ENCODE results near the gene ZNF276. TPM values are rescaled to one million over a fixed set of nuclear protein-coding genes. Genes with fewer than 3 reads are reported as not detected.
A peak's percentile ranks its signal among the peaks of the same experiment; 100 is the strongest.

Gene ZNF276
- polyA plus RNA-seq, 1 of the 3 experiments (the other 2 are of a cell fraction), result 24.9 TPM

DNA sequence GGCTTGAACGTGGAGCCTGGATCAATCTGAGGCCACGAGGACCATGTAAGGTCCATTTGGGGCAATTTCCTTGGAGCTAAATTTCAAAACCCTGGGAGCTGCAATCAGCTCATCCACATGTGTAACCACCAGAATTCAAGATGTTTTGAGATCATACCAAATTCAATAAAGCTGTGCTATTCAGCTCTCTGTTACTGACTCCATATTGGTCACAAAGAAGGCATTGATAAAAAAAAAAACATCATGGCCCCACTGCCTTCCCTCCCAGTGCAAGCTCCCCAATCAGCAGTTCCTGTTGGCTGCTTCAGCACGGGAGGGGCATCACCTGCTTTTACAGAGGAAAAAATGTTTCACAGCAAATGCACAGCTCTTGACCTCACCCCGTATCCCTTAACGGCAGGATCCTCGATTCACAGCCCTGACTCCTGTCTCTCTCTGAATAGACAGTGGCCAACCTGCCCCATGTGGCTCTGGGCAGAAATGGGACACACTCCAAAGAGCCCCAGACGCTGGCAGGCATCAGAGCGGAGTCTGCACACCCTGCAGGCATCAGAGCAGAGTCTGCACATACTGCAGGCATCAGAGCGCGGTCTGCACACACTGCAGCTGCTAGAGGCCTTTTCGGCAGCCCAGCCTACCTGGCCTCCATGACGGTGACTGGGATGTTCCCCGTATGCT lies 58.0 kb downstream of the ZNF276 start:
- TF ChIP-seq, protein P1, sequence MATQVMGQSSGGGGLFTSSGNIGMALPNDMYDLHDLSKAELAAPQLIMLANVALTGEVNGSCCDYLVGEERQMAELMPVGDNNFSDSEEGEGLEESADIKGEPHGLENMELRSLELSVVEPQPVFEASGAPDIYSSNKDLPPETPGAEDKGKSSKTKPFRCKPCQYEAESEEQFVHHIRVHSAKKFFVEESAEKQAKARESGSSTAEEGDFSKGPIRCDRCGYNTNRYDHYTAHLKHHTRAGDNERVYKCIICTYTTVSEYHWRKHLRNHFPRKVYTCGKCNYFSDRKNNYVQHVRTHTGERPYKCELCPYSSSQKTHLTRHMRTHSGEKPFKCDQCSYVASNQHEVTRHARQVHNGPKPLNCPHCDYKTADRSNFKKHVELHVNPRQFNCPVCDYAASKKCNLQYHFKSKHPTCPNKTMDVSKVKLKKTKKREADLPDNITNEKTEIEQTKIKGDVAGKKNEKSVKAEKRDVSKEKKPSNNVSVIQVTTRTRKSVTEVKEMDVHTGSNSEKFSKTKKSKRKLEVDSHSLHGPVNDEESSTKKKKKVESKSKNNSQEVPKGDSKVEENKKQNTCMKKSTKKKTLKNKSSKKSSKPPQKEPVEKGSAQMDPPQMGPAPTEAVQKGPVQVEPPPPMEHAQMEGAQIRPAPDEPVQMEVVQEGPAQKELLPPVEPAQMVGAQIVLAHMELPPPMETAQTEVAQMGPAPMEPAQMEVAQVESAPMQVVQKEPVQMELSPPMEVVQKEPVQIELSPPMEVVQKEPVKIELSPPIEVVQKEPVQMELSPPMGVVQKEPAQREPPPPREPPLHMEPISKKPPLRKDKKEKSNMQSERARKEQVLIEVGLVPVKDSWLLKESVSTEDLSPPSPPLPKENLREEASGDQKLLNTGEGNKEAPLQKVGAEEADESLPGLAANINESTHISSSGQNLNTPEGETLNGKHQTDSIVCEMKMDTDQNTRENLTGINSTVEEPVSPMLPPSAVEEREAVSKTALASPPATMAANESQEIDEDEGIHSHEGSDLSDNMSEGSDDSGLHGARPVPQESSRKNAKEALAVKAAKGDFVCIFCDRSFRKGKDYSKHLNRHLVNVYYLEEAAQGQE (IDR thresholded peaks at IDR 0.05; ENCODE audit: low read depth, low read length), result no peak
- TF ChIP-seq YY1 (IDR thresholded peaks at IDR 0.05; ENCODE audit: low read depth) (no peak), MEF2A (IDR thresholded peaks at IDR 0.05; ENCODE audit: borderline replicate concordance, low read depth) (no peak), SIN3A (IDR thresholded peaks at IDR 0.05; ENCODE audit: borderline replicate concordance, low read depth, low read length) (no peak), EP300 (IDR thresholded peaks at IDR 0.05; ENCODE audit: borderline replicate concordance in 1 of 2, low read depth in 1 of 2, low read length in 1 of 2) (no peak), RCOR1 (IDR thresholded peaks at IDR 0.05; ENCODE audit: low read length) (no peak), TCF12 (IDR thresholded peaks at IDR 0.05) (no peak), FOSL2 (IDR thresholded peaks at IDR 0.05; ENCODE audit: borderline replicate concordance, low read depth) (no peak), RXRA (IDR thresholded peaks at IDR 0.05; ENCODE audit: borderline replicate concordance, low read depth) (no peak), ELF1 (IDR thresholded peaks at IDR 0.05) (no peak), NRF1 (IDR thresholded peaks at IDR 0.05; ENCODE audit: low read depth, low read length) (no peak), RAD21 (IDR thresholded peaks at IDR 0.05; ENCODE audit: low read length) (no peak), TAF1 (IDR thresholded peaks at IDR 0.05; ENCODE audit: borderline replicate concordance, low read depth, low read length) (no peak), RFX5 (IDR thresholded peaks at IDR 0.05; ENCODE audit: low read length) (no peak)
- TF ChIP-seq, protein P2, sequence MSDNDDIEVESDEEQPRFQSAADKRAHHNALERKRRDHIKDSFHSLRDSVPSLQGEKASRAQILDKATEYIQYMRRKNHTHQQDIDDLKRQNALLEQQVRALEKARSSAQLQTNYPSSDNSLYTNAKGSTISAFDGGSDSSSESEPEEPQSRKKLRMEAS (IDR thresholded peaks at IDR 0.05; ENCODE audit: low read depth), result no peak
- TF ChIP-seq, protein P3, sequence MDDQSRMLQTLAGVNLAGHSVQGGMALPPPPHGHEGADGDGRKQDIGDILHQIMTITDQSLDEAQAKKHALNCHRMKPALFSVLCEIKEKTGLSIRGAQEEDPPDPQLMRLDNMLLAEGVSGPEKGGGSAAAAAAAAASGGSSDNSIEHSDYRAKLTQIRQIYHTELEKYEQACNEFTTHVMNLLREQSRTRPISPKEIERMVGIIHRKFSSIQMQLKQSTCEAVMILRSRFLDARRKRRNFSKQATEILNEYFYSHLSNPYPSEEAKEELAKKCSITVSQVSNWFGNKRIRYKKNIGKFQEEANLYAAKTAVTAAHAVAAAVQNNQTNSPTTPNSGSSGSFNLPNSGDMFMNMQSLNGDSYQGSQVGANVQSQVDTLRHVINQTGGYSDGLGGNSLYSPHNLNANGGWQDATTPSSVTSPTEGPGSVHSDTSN (IDR thresholded peaks at IDR 0.05), result no peak
- TF ChIP-seq, protein P4, sequence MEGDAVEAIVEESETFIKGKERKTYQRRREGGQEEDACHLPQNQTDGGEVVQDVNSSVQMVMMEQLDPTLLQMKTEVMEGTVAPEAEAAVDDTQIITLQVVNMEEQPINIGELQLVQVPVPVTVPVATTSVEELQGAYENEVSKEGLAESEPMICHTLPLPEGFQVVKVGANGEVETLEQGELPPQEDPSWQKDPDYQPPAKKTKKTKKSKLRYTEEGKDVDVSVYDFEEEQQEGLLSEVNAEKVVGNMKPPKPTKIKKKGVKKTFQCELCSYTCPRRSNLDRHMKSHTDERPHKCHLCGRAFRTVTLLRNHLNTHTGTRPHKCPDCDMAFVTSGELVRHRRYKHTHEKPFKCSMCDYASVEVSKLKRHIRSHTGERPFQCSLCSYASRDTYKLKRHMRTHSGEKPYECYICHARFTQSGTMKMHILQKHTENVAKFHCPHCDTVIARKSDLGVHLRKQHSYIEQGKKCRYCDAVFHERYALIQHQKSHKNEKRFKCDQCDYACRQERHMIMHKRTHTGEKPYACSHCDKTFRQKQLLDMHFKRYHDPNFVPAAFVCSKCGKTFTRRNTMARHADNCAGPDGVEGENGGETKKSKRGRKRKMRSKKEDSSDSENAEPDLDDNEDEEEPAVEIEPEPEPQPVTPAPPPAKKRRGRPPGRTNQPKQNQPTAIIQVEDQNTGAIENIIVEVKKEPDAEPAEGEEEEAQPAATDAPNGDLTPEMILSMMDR (IDR thresholded peaks at IDR 0.05), result no peak
- Histone ChIP-seq H3K9me2 (no peaks in the 10 kb centered on the region), H3K27me3 (ENCODE audit: insufficient read depth) (no peaks in the 10 kb centered on the region), H3K9ac (no peak overlapping the region), H3K79me2 (ENCODE audit: insufficient read depth) (no peaks in the 10 kb centered on the region), H4K20me1 (ENCODE audit: insufficient read depth) (no peaks in the 10 kb centered on the region), H3K27ac (ENCODE audit: low read depth in 2 of 2, low read length in 1 of 2) (no peak overlapping the region), H2AFZ (ENCODE audit: low read depth) (no peak overlapping the region), H3K4me1 (ENCODE audit: control insufficient read depth in 1 of 2, insufficient read depth in 2 of 2, low read depth in 1 of 2, low read length in 1 of 2) (peaks cover 0 to 15% of the 10 kb centered on the region in 2 experiments; a peak in 1 of 4 replicates), H3K9me3 (no peaks in the 10 kb centered on the region), H3K4me2 (no peak overlapping the region), H3F3A (replicated peaks; ENCODE audit: insufficient read depth) (no peaks in the 10 kb centered on the region), H3K4me3 (ENCODE audit: low read depth in 2 of 2, low read length in 1 of 2) (no peak overlapping the region), H3K36me3 (replicated peaks in 1 of 2; ENCODE audit: control insufficient read depth in 1 of 2, insufficient read depth in 2 of 2, low read length in 1 of 2) (peaks cover 15% of the 10 kb centered on the region in 2 experiments)
- ChIA-PET POLR2A (interaction anchor here (0.6 kb wide), 1 partner anchor 38 kb away, joined by 3 read pairs; the partner anchor contains the start of gene FANCA), CTCF (interaction anchor here (0.5 to 0.6 kb wide), 2 partner anchors 23 to 1150 kb away, joined by 3 to 4 read pairs; no protein-coding TSS in a partner anchor)
- 83% methylated on average over 12 of the region's 13 CpGs for WGBS (ENCODE audit: low lambda C conversion rate)
- DNase-seq, result peak; percentile 4

Data from SK-N-SH (cell line).